SK-N-SH treated with all-trans-retinoic acid at 6 μM for 48 hours (cell line): Measurements from ENCODE around the gene DYNLRB2.

Experiments used
- ATAC-seq: fragments of 200-7000 bp; cut with Tn5 transposase; 3 replicates; pipeline ENCODE4 v1.9.1; 2020; ENCODE audit warnings: mild to moderate bottlenecking, moderate library complexity
- ARNTL ChIP-seq: fragments of 450-650 bp; formaldehyde crosslinking; IDR thresholded peaks from 2 replicates; pipeline ENCODE4 v1.5.0; 2020; ENCODE audit warnings: low read depth, mild to moderate bottlenecking, moderate library complexity, borderline replicate concordance
- BACH2 ChIP-seq: fragments of 250-450 bp; sonication (Bioruptor Pico); IDR thresholded peaks from 2 replicates; pipeline ENCODE4 v1.9.0; 2021; ENCODE audit warnings: mild to moderate bottlenecking, borderline replicate concordance
- CREB5 ChIP-seq: fragments of 250-450 bp; sonication (Bioruptor Pico); IDR thresholded peaks from 2 replicates; pipeline ENCODE4 v1.5.1; 2020; ENCODE audit warnings: low read depth, mild to moderate bottlenecking, moderate library complexity
- CSDC2 ChIP-seq: fragments of 250-450 bp; sonication (Bioruptor Pico); IDR thresholded peaks from 2 replicates; pipeline ENCODE4 v1.5.0; 2020; ENCODE audit warnings: mild to moderate bottlenecking, moderate library complexity
- ESRRG ChIP-seq: fragments of 250-450 bp; sonication (Bioruptor Pico); IDR thresholded peaks from 2 replicates; pipeline ENCODE4 v1.6.1; 2021; ENCODE audit warnings: mild to moderate bottlenecking
- GLIS3 ChIP-seq: fragments of 250-450 bp; sonication (Bioruptor Pico); IDR thresholded peaks from 2 replicates; pipeline ENCODE4 v1.5.0; 2020; ENCODE audit warnings: mild to moderate bottlenecking, moderate library complexity
- ISL1 ChIP-seq: fragments of 250-450 bp; sonication (Bioruptor Pico); IDR thresholded peaks from 2 replicates; pipeline ENCODE4 v2.1.2; 2022; ENCODE audit warnings: mild to moderate bottlenecking, moderate library complexity
- PPARA ChIP-seq: fragments of 250-450 bp; sonication (Bioruptor Pico); IDR thresholded peaks from 2 replicates; pipeline ENCODE4 v1.5.0; 2020; ENCODE audit warnings: mild to moderate bottlenecking, borderline replicate concordance
- RARB ChIP-seq: fragments of 250-450 bp; sonication (Bioruptor Pico); IDR thresholded peaks from 2 replicates; pipeline ENCODE4 v1.8.0; 2021; ENCODE audit warnings: mild to moderate bottlenecking, moderate library complexity
- SNAI2 ChIP-seq: fragments of 250-450 bp; sonication (Bioruptor Pico); IDR thresholded peaks from 2 replicates; pipeline ENCODE4 v1.5.0; 2020; ENCODE audit warnings: mild to moderate bottlenecking, moderate library complexity
- TCF4 ChIP-seq: fragments of 250-450 bp; sonication (Bioruptor Pico); IDR thresholded peaks from 2 replicates; pipeline ENCODE4 v1.8.0; 2021; ENCODE audit warnings: mild to moderate bottlenecking, moderate library complexity, borderline replicate concordance
- TOX ChIP-seq: fragments of 250-450 bp; sonication (Bioruptor Pico); IDR thresholded peaks from 2 replicates; pipeline ENCODE4 v1.8.0; 2021; ENCODE audit warnings: mild to moderate bottlenecking, moderate library complexity, borderline replicate concordance
- TSHZ2 ChIP-seq: fragments of 250-450 bp; sonication (Bioruptor Pico); IDR thresholded peaks from 2 replicates; pipeline ENCODE4 v1.5.0; 2020; ENCODE audit warnings: mild to moderate bottlenecking, moderate library complexity
- ZC3H10 ChIP-seq: fragments of 250-450 bp; sonication (Bioruptor Pico); IDR thresholded peaks from 2 replicates; pipeline ENCODE4 v1.5.1; 2021; ENCODE audit warnings: mild to moderate bottlenecking, moderate library complexity
- ZFP3 ChIP-seq: fragments of 250-450 bp; sonication (Bioruptor Pico); IDR thresholded peaks from 2 replicates; pipeline ENCODE4 v1.5.0; 2020; ENCODE audit warnings: mild to moderate bottlenecking, moderate library complexity
- ZNF70 ChIP-seq: fragments of 450-650 bp; formaldehyde crosslinking; IDR thresholded peaks from 2 replicates; pipeline ENCODE4 v1.5.0; 2020; ENCODE audit warnings: mild to moderate bottlenecking, moderate library complexity
- TF ChIP-seq, protein P1 (sequence below): fragments of 250-450 bp; sonication (Bioruptor Pico); IDR thresholded peaks from 2 replicates; pipeline ENCODE4 v1.8.0; 2020; ENCODE audit warnings: mild to moderate bottlenecking, moderate library complexity, borderline replicate concordance
- TF ChIP-seq, protein P2 (sequence below): fragments of 250-450 bp; sonication (Bioruptor Pico); IDR thresholded peaks from 2 replicates; pipeline ENCODE4 v1.5.1; 2021; ENCODE audit warnings: mild to moderate bottlenecking, moderate library complexity

The DYNLRB2 gene

GRCh38 chr16:80554033-80554432, 13.2 kb downstream of the DYNLRB2 start:
- ATAC-seq = no peak
- TF ChIP-seq ESRRG (CRISPR knock-in tag) (no peak), ISL1 (CRISPR knock-in tag) (no peak), ZC3H10 (CRISPR knock-in tag) (no peak), PPARA (CRISPR knock-in tag) (no peak), TSHZ2 (CRISPR knock-in tag) (no peak), BACH2 (CRISPR knock-in tag) (no peak), RARB (no peak), TCF4 (CRISPR knock-in tag) (no peak), TOX (no peak), GLIS3 (CRISPR knock-in tag) (no peak)
- TF ChIP-seq, protein P1, sequence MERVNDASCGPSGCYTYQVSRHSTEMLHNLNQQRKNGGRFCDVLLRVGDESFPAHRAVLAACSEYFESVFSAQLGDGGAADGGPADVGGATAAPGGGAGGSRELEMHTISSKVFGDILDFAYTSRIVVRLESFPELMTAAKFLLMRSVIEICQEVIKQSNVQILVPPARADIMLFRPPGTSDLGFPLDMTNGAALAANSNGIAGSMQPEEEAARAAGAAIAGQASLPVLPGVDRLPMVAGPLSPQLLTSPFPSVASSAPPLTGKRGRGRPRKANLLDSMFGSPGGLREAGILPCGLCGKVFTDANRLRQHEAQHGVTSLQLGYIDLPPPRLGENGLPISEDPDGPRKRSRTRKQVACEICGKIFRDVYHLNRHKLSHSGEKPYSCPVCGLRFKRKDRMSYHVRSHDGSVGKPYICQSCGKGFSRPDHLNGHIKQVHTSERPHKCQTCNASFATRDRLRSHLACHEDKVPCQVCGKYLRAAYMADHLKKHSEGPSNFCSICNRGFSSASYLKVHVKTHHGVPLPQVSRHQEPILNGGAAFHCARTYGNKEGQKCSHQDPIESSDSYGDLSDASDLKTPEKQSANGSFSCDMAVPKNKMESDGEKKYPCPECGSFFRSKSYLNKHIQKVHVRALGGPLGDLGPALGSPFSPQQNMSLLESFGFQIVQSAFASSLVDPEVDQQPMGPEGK (CRISPR knock-in tag) = no peak
- TF ChIP-seq, protein P2, sequence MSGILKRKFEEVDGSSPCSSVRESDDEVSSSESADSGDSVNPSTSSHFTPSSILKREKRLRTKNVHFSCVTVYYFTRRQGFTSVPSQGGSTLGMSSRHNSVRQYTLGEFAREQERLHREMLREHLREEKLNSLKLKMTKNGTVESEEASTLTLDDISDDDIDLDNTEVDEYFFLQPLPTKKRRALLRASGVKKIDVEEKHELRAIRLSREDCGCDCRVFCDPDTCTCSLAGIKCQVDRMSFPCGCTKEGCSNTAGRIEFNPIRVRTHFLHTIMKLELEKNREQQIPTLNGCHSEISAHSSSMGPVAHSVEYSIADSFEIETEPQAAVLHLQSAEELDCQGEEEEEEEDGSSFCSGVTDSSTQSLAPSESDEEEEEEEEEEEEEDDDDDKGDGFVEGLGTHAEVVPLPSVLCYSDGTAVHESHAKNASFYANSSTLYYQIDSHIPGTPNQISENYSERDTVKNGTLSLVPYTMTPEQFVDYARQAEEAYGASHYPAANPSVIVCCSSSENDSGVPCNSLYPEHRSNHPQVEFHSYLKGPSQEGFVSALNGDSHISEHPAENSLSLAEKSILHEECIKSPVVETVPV = no peak

DNA sequence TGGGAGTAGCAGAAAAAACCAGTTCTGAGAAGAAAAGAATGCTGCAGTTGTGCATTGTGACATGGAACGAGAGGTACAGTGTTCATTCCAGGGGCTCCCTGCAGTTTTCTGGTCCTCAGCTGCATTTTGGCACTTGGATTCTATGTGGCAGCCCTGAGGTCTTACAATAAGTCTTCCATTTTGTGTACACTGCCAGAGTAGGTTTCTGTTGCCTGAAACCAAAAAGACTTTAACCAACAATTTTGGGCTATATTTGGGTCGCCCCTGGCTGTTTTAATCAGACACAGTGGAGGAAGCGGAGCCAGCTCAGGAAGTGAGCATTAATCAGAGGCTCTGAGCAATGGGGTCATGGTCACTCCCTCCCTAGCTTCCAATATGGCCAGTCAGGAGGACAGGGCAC, 15.7 kb downstream of the DYNLRB2 start:
- ATAC-seq = no peak
- TF ChIP-seq TSHZ2 (CRISPR knock-in tag) (no peak), TCF4 (CRISPR knock-in tag) (no peak)
- TF ChIP-seq, protein P2 = no peak
- TF ChIP-seq, all 23 proteins: peak for 0

DNA sequence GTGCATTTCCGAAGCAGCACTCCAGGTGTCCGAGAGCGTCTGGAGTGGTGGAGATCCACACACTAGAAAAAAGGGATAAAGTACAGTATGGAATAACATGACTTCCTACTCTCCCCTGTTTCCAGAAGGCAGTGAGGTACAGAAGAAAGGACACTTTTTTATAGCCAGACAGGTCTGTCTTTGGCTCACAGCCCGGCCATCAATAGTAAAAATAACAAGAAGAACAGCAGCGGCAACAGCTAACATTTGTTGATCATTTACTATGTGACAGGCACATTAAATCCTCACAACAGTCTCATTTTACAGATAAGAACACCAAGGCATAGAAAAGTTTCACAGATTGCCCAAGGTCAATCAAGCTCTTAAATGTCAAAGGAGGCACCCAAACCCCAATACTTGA, 16.2 kb downstream of the DYNLRB2 start:
- no peak for TF ChIP-seq ISL1 (CRISPR knock-in tag)
- no peak for TF ChIP-seq CREB5 (CRISPR knock-in tag)
- no peak for TF ChIP-seq ARNTL
- TF ChIP-seq ZC3H10 (CRISPR knock-in tag) = no peak
- no peak for TF ChIP-seq ESRRG (CRISPR knock-in tag)
- TF ChIP-seq CSDC2 = no peak
- no peak for TF ChIP-seq BACH2 (CRISPR knock-in tag)
- TF ChIP-seq ZFP3 = no peak
- TF ChIP-seq TCF4 (CRISPR knock-in tag) = no peak
- TF ChIP-seq GLIS3 (CRISPR knock-in tag) = no peak
- no peak for TF ChIP-seq RARB
- no peak for TF ChIP-seq SNAI2 (CRISPR knock-in tag)
- TF ChIP-seq ZNF70 (CRISPR knock-in tag) = no peak
- TF ChIP-seq, protein P1 (CRISPR knock-in tag) = no peak
- TF ChIP-seq, all 23 proteins: peak for 0

More for the DNA sequence above, 16.2 kb downstream of the DYNLRB2 start:
- no peak for ATAC-seq
